Activated naive CD8-positive, alpha-beta T cell (primary cell): ENCODE measurements around the gene SYNGR3.

Experiments
- H3K27ac Mint-ChIP-seq: one replicate; pipeline ENCODE4 v1.8.0; 2021; ENCODE audit warnings: mixed read lengths
- H3K27me3 Mint-ChIP-seq: one replicate; pipeline ENCODE4 v1.8.0; 2021; ENCODE audit warnings: mixed read lengths
- H3K36me3 Mint-ChIP-seq: one replicate; pipeline ENCODE4 v1.8.0; 2021; ENCODE audit warnings: mixed read lengths
- H3K4me1 Mint-ChIP-seq: one replicate; pipeline ENCODE4 v1.8.0; 2021; ENCODE audit warnings: low read depth, mixed read lengths
- H3K4me3 Mint-ChIP-seq: one replicate; pipeline ENCODE4 v1.8.0; 2021; ENCODE audit warnings: mild to moderate bottlenecking, mixed read lengths
- H3K9me3 Mint-ChIP-seq: one replicate; pipeline ENCODE4 v1.8.0; 2021; ENCODE audit warnings: low read depth, mixed read lengths

Gene SYNGR3

DNA sequence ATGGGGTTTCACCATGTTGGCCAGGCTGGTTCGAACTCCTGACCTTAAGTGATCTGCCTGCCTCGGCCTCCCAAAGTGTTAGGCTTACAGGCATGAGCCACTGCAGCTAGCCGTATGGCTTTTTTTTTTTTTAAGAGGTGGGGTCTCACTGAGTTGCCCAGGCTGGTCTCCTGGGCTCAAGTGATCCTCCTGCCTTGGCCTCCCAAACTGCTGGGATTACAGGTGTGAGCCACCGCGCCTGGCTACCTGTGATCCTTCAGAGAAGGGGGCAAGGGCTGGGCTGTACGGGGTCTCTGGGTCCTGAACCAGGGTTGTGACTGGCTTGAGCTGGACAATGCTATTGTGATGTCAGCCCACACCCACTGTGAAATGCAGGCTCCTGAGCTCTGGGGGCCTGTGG, 23.3 kb upstream of the SYNGR3 start, which contains the start of gene RNF151:
Gene RNF151 (plus strand): TSS at position 397 of the 400 bp plus-strand sequence. CDS start 26 bp downstream, outside the sequence.
- peaks cover 9% of the 10 kb centered on the region for H3K36me3 Mint-ChIP-seq
- H3K4me1 Mint-ChIP-seq, result peaks cover 27% of the 10 kb centered on the region

DNA sequence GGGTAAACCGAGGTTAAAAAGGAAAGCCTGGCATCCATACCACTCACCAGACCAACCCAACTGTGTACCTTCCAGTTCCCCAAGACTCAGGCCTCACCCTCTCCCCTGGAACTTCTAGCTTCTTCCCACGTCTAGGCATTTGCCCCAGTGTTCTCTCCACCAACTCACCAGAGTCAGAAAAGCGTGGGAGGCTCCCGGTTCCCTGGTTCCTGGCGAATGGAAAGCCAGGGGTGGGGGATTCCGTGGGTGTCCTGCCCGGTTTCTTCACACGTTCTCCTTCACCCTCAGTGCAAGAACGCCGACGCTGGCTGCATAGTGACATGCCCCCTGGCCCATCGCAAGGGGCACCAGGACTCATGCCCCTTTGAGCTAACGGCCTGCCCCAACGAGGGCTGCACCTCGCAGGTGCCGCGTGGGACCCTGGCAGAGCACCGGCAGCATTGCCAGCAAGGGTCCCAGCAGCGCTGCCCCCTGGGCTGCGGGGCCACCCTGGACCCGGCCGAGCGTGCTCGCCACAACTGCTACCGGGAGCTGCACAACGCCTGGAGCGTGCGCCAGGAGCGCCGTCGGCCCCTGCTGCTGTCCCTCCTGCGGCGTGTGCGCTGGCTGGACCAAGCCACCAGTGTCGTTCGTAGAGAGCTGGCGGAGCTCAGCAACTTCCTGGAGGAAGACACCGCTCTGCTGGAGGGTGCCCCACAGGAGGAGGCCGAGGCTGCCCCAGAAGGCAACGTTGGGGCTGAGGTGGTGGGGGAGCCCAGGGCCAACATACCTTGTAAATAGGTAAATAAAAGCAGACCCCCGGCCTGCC, 21.4 kb upstream of the SYNGR3 start:
- peaks cover 34% of the 10 kb centered on the region for H3K4me1 Mint-ChIP-seq

More for the DNA sequence above, 23.3 kb upstream of the SYNGR3 start, which contains the start of gene RNF151:
- H3K4me3 Mint-ChIP-seq, result peak within 1 kb of the TSS; percentile 98
- peak within 1 kb of the TSS; percentile 97 for H3K27ac Mint-ChIP-seq
- H3K9me3 Mint-ChIP-seq, result no peaks in the 10 kb centered on the region
- no peaks in the 10 kb centered on the region for H3K27me3 Mint-ChIP-seq

DNA sequence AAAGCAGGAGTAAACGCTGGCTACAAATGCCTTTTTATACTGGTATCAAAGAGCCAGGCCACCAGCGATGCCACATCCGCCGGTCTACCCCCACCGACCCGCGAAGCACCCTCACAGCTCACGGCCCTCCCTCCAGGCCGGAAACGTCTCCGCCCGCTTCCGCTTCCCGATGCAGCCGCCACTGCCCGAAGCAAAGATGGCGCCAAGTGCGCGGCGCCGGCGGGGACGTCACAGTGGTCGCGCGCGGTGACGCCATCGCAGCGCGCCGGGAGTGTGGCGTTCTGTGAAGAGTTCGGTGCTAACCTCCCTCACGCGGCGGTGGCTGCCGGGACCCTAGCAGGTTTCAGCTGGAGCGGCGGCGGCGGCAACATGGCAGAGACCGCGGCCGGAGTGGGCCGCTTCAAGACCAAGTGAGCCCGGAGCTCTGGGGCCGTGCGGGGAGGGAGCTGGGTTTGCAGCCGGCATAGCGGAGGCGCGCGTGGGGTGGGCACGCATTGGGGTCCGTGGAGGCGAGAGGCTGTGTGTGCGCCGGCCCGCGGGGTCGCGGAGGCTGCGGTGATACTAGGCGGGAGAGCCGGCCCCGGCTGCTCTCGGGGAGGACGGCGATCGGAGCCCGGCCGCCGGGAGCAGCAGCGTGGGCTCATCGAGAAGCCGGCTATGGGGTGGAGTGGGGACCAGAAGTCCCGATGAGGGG, 17.8 kb upstream of the SYNGR3 start, which contains the start of gene TBL3:
Gene TBL3 (plus strand): TSS at position 258 of the 694 bp plus-strand sequence. CDS start 112 bp downstream, at position 370.
- Mint-ChIP-seq H3K27me3 (no peaks in the 10 kb centered on the region), H3K9me3 (no peaks in the 10 kb centered on the region), H3K4me3 (peak within 1 kb of the TSS; percentile 94), H3K4me1 (peaks cover 22% of the 10 kb centered on the region), H3K27ac (peak within 1 kb of the TSS; percentile 94), H3K36me3 (peaks cover 7% of the 10 kb centered on the region)

More for the DNA sequence above, 21.4 kb upstream of the SYNGR3 start:
- H3K9me3 Mint-ChIP-seq, result no peaks in the 10 kb centered on the region
- H3K27me3 Mint-ChIP-seq, result no peaks in the 10 kb centered on the region
- no peak overlapping the region for H3K27ac Mint-ChIP-seq
- no peak overlapping the region for H3K4me3 Mint-ChIP-seq
- peaks cover 12% of the 10 kb centered on the region for H3K36me3 Mint-ChIP-seq

DNA sequence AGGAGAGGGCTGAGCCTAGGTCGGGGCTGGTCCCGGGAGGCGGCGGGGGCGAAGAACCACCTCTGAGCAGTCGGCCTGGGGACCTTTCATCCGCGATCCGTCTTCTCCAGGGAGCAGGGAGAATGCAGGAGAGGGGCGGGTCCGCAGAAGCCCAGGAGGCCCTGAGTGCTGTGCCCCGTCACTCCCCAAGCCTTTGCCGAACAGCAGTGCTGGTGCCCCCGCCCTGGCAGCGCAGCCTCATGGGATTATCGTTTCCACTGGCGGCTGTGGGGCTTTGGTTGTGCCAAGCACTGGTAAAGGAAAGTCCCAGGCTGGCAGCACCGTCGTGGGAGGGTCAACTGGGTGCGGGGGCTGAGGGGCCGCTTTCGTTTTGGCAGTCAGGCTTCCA, 17.3 kb upstream of the SYNGR3 start:
- H3K9me3 Mint-ChIP-seq, result no peaks in the 10 kb centered on the region
- no peaks in the 10 kb centered on the region for H3K27me3 Mint-ChIP-seq
- peak overlapping the region; percentile 94 for H3K4me3 Mint-ChIP-seq
- peaks cover 20% of the 10 kb centered on the region for H3K4me1 Mint-ChIP-seq
- peaks cover 7% of the 10 kb centered on the region for H3K36me3 Mint-ChIP-seq
- H3K27ac Mint-ChIP-seq, result peak overlapping the region; percentile 94

DNA sequence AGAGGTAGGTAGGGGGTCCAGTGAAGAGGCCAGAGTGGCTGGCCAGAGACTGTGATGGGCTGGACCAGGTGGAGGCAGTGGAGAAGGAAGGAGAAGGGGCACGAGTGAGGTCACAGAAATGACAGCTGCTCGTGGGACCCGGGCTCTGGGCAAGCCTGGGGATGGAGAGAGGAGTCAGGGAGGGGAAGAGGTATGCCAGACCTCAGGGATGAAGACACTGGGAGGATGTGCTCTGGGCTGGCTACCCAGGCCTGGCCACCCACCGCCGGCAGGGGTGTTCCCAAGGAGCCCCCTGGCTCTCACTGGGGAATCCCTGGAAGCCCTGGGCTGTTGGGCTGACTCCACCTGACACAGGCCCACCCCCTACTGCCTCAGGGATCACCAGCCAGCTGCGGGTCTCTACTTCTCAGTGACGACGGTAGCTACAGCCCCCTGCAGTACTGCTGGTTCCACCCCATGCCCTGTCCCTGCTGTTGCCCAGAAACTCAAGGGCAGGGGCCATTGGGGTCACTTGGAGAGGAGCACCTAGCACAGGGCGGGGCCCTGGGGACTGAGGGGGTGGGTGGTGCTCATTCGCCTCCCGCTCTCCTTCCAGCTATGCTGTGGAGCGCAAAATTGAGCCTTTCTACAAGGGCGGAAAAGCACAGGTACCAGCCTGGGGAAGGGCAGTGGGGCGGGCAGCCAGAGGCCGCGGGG, 16.2 kb upstream of the SYNGR3 start:
- Mint-ChIP-seq H3K4me3 (peak overlapping the region; percentile 94), H3K36me3 (peaks cover 7% of the 10 kb centered on the region), H3K27me3 (no peaks in the 10 kb centered on the region), H3K9me3 (no peaks in the 10 kb centered on the region), H3K27ac (no peak overlapping the region), H3K4me1 (peaks cover 20% of the 10 kb centered on the region)

DNA sequence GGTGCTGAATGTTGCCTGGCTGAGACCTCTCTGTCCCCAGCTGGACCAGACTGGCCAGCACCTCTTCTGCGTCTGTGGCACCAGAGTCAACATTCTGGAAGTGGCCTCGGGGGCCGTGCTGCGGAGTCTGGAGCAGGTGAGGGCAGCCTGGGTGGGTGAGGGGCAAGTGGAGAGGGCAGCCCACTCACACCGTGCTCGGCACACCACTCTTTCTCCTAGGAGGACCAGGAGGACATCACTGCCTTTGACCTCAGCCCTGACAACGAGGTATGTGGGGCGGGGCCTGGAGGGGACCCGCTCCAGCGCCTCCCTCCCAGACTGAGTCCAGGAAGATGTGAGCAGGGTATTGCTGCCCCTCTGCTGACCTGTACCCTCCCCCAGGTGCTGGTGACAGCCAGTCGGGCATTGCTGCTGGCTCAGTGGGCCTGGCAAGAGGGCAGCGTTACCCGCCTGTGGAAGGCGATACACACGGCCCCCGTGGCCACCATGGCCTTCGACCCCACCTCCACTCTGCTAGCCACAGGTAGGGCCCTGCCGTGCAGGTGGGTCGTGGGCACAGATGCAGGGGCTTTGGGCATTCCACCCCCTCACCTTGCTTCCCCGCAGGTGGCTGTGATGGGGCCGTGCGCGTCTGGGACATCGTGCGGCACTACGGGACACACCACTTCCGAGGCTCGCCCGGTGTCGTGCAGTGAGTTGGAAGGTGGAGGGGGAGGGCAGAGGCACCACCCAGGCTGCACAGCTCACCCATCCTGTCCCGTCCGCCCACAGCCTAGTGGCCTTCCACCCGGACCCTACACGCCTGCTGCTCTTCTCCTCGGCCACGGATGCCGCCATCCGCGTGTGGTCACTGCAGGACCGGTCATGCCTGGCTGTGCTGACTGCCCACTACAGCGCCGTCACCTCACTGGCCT, 15.4 kb upstream of the SYNGR3 start:
- Mint-ChIP-seq H3K4me3 (no peak overlapping the region), H3K9me3 (no peaks in the 10 kb centered on the region), H3K27ac (no peak overlapping the region), H3K27me3 (no peaks in the 10 kb centered on the region), H3K4me1 (peaks cover 20% of the 10 kb centered on the region), H3K36me3 (peaks cover 7% of the 10 kb centered on the region)

DNA sequence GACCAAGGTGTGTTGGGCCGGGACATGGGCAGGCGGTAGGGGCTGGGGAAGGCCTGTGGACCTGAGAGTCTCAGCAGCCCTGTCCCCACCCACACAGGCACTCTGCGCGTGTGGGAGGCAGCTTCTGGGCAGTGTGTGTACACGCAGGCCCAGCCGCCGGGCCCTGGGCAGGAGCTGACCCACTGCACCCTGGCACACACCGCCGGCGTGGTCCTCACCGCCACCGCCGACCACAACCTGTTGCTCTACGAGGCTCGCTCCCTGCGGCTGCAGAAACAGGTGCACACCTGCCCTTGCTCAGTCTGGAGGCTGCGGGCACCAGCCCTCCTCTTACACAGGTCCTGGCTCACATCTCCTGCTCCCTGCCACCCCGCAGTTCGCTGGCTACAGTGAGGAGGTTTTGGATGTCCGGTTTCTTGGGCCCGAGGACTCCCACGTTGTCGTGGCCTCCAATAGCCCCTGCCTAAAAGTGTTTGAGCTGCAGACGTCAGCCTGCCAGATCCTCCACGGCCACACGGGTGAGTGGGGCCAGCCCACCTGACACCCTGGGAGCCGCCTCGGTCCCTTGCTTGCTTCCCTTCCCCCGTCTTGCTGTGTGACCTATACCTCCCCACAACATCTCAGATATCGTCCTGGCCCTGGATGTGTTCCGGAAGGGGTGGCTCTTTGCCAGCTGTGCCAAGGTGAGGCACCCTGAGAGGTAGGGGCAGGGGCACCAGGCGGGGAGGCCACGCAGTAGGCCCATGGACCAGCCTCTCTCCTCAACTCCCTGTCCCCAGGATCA, 14.1 kb upstream of the SYNGR3 start:
- Mint-ChIP-seq H3K27me3 (no peaks in the 10 kb centered on the region), H3K4me1 (peaks cover 20% of the 10 kb centered on the region), H3K36me3 (peaks cover 7% of the 10 kb centered on the region), H3K27ac (no peak overlapping the region), H3K4me3 (no peak overlapping the region), H3K9me3 (no peaks in the 10 kb centered on the region)

DNA sequence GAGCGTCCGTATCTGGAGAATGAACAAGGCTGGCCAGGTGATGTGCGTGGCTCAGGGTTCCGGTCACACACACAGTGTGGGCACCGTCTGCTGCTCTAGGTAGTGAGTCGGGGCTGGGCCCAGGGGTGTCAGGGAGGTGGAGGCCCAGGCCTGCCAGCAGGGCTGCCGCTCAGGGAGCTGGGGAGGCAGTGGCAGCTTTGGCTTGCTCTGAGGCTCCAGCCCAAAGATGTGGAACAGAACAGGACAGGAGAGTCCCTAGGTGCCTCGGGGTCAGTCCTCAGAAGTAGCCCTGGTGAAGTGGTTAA, 13.6 kb upstream of the SYNGR3 start:
- peaks cover 17% of the 10 kb centered on the region for H3K4me1 Mint-ChIP-seq
- H3K27me3 Mint-ChIP-seq, result no peaks in the 10 kb centered on the region
- H3K36me3 Mint-ChIP-seq, result peaks cover 7% of the 10 kb centered on the region
- H3K27ac Mint-ChIP-seq, result no peak overlapping the region
- no peak overlapping the region for H3K4me3 Mint-ChIP-seq
- no peaks in the 10 kb centered on the region for H3K9me3 Mint-ChIP-seq

DNA sequence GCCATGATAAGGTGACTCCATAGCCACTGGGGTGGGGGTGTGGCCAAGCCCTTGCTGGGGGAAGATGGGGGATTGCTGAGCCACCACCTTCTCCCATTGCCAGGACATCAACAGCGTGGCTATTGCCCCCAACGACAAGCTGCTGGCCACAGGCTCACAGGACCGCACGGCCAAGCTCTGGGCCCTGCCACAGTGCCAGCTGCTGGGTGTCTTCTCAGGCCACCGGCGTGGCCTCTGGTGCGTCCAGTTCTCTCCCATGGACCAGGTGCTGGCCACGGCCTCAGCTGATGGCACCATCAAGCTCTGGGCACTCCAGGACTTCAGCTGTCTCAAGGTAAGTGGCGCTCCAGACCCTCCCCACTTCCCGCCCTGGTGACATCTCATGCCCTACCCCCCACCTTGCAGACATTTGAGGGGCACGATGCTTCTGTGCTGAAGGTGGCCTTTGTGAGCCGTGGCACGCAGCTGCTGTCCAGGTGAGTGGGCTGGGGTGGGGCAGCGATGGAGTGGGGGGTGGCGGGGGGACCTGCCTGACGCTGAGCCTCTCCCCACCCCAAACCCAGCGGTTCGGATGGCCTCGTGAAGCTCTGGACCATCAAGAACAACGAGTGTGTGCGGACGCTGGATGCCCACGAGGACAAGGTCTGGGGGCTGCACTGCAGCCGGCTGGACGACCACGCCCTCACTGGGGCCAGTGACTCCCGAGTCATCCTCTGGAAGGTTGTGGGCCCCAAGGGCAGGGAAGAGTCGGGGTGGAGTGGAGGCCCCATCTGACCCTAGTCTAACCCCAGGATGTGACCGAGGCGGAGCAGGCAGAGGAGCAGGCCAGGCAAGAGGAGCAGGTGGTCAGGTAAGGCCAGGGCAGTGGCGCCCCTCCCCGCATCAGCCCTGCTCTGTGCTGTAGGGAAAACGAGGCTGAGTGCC, 12.6 kb upstream of the SYNGR3 start:
- no peaks in the 10 kb centered on the region for H3K27me3 Mint-ChIP-seq
- no peak overlapping the region for H3K4me3 Mint-ChIP-seq
- peaks cover 10% of the 10 kb centered on the region for H3K4me1 Mint-ChIP-seq
- no peak overlapping the region for H3K27ac Mint-ChIP-seq
- peaks cover 7% of the 10 kb centered on the region for H3K36me3 Mint-ChIP-seq
- no peaks in the 10 kb centered on the region for H3K9me3 Mint-ChIP-seq

DNA sequence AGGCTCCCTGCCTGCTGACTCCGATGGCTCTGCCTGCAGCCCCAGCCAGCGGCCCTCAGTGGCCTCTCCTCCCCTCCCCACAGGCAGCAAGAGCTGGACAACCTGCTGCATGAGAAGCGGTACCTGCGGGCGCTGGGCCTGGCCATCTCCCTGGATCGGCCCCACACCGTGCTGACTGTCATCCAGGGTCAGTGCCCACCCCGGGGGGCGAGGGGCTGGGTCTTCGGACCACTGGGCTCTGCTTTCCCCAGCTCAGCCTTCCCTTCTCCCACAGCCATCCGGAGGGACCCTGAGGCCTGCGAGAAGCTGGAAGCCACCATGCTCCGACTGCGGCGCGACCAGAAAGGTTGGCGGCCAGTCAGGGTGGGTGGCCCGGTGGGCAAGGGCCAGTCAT, 11.9 kb upstream of the SYNGR3 start:
- H3K4me3 Mint-ChIP-seq, result no peak overlapping the region
- no peaks in the 10 kb centered on the region for H3K9me3 Mint-ChIP-seq
- H3K27me3 Mint-ChIP-seq, result no peaks in the 10 kb centered on the region
- H3K4me1 Mint-ChIP-seq, result peaks cover 10% of the 10 kb centered on the region
- H3K27ac Mint-ChIP-seq, result no peak overlapping the region
- H3K36me3 Mint-ChIP-seq, result peaks cover 4% of the 10 kb centered on the region

DNA sequence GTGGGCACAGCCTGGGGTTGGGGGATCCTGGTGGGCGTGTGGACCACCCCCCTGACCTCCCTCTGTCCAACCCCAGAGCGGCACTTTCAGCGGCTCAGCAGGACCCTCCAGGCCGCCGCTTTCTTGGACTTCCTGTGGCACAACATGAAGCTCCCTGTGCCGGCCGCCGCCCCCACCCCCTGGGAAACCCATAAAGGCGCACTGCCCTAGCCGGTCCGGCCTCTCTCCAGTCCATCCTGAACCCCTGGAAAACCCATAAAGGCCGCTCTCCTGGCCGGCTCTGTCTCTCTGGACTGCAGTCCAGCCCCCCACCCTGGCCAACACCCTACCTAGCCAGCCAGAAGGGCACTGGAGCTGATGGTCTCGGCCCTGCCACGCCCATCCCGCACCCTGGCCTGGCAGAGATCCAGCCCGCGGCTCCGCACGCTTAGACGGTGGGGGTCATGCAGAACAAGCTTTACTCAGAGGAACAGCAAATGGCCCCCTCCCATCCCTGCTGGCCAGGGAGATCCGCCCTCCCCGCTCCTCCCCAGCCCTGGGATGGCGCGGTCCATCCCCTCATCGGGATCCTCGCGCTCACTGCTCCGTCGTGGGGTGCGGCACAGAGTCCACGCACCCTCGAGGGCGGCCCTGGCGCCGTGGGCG, 11.2 kb upstream of the SYNGR3 start:
- Mint-ChIP-seq H3K4me3 (no peak overlapping the region), H3K36me3 (peaks cover 4% of the 10 kb centered on the region), H3K4me1 (peaks cover 9% of the 10 kb centered on the region), H3K27me3 (no peaks in the 10 kb centered on the region), H3K27ac (no peak overlapping the region), H3K9me3 (no peaks in the 10 kb centered on the region)

DNA sequence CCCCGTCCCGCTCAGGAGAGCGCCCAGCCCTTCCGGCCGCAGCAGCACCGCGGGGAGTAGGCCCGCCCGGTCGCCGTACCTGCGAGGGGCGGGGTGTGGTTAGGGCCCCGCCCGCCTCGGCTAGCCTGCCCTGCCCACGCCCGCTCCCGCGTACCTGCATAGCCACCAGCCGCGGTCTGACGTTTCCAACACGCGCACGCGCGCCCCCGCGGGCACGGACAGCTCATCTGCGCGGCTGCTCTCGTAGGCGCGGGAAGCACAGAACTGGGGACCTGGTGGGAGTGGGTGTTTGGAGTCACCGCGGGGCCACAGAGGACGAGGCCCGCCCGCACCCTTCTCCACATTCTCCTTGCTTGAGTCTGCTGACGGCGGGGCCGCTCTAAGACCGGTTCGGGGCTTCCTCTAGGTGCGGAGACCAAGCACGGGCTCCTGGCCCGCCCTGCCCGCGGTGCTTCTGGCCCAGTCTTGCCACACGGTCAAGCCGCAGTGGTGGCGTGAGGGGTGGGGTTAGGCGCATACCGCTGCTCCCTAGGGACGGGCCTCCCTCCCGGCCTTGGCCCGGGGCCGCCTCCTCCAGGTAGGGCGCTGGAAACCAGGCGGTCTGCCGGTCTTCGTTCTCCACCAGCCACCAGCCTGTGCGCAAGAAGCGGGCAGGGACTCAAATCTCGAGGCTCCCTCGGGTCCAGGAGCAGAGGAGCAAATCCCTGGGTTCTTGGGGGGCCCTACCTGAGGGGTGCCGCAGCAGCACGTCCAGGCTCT, 10.3 kb upstream of the SYNGR3 start:
- no peaks in the 10 kb centered on the region for H3K27me3 Mint-ChIP-seq
- H3K4me3 Mint-ChIP-seq, result no peak overlapping the region
- peaks cover 4% of the 10 kb centered on the region for H3K36me3 Mint-ChIP-seq
- H3K4me1 Mint-ChIP-seq, result peaks cover 9% of the 10 kb centered on the region
- no peaks in the 10 kb centered on the region for H3K9me3 Mint-ChIP-seq
- H3K27ac Mint-ChIP-seq, result no peak overlapping the region
